ENCODE results near the gene RHOG.
A peak's percentile ranks its signal among the peaks of the same experiment; 100 is the strongest.

Gene RHOG

DNA sequence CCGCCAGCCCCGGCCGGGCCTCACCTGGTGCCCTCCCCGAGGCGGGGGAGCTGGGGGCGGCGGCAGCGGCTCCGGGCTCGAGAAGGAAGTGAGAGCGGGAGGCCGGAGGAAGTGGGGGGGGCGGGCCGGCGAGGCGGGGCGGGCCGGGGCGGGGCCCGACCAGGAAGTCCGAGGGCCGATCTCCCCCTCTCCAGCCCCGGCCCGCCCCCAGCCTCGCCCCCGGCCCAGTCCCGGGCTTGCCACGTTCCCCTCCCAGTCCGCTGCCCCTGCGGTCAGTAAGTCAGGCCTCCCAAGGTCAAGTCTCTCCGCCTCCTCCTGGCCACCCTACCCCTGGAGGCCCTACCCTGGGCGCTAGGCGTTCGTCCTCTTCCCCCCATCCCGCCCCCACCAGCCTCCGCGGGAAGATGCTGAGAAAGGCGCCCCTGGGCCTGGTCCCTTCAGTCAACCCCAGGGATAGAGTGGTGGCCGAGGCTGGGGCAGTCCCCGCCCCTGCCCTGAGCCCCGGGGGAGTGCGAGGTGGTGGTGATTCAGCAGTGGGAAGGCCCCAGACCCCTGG lies at the start of gene RHOG:
TSS of gene RHOG (minus strand) at position 90 of the 556 bp plus-strand sequence. CDS start 12,821 bp downstream, outside the sequence.
- DNase-seq: peak; percentile 97

- DNase-seq: no peak
Observed at GRCh38 chr11:3890014-3890413, 49.3 kb upstream of the RHOG start.

GRCh38 chr11:3888876-3889275 lies 48.1 kb upstream of the RHOG start:
- DNase-seq: no peak

GRCh38 chr11:3886985-3887384 lies 46.2 kb upstream of the RHOG start:
- no peak for DNase-seq

GRCh38 chr11:3885855-3886254 lies 45.1 kb upstream of the RHOG start:
- no peak for DNase-seq

DNA sequence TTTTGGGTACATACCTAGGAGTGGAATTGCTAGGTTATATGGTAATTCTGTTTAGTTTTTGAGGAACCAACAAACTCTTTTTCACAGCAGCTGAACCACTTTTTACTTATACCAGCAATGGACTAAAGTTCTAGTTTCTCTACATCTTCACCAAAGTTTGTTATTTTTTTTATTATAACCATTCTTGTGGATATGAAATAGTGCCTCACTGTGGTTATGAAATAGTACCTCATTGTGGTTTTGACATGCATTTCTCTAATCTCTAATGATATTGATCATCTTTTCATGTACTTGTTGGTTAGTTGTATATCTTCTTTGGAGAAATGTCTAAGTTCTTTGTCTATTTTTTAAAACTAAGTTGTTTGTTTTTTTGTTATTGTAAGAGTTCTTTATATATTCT lies 41.9 kb upstream of the RHOG start:
- DNase-seq: peak; percentile 60

- DNase-seq: no peak
Observed at GRCh38 chr11:3880724-3881123, 40.0 kb upstream of the RHOG start.

DNA sequence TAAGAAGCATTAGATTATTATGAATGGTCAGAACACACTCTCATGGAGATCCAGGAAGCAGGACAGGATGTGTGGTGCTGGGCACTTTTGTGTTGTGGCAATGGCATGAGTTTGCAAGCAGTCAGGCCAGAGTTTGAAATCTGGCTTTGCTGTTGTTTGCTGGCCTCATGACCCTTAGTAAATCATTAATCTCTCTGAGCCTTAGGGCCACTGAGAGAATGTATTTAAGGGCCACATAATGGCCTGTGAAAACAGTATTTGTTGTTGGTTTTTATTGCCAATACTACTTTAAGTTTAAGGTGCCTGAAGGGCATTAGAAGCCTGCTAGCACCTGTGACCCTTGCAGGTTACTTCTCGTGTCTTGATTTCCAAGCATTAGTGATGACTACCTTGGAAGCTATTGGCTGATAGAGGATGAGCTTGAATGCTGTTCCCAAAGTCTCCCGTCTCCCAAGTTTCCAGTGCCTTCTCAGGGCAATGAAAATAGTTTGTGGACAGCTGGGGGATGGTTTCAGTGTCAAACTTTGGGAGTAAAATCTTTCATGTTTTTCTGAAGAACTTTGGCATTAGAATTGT lies 39.3 kb upstream of the RHOG start:
- no peak for DNase-seq

DNA sequence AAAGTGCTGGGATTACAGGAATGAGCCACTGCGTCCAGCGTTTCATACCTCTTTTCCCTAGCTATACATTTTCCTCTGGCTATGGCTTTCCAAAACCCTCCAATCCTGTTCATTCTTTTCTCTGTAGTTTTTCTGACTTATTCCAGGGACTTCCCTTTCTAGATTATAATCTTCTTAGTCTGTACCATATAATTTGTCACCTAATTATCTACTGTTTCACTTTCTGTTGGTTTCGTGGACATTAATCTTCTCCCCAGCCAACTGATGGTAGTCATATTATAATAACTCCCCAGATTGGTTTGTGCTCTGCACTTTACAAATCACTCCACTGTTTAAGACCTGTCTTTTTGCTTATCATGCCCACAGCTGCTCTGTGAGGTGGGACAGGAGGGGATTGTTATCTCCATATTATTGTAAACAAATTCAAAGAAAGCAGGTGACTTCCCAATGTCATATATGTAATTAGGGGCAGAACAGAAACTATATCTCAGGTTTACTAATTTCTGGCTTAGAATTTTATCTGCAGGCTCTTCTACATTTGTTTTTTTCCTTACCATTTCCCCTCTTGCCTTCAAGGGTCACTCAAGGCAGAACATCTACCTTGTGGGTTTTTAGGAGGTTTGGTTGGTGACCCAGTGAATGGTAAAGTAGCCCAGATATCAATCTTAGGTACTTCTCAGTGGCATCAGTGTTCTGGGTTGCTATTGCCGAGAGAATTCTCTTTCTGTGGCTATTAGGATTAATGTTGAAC lies 38.6 kb upstream of the RHOG start:
- peak; percentile 60 for DNase-seq

DNA sequence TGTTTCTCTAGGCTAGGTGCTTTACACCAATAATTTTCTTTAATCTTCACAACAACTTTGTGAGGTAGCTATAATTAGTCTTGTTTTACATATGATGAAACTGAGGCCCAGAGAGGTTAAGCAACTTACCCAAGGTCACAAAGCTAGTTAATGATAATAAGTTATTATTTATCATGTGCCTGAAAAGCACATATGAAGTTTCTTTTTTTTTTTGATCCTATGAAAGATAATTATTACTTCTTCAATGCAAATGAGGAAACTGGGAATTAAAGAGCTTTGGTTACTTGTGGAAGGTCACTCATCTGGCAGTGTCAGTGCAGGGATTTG lies 37.5 kb upstream of the RHOG start:
- no peak for DNase-seq

DNA sequence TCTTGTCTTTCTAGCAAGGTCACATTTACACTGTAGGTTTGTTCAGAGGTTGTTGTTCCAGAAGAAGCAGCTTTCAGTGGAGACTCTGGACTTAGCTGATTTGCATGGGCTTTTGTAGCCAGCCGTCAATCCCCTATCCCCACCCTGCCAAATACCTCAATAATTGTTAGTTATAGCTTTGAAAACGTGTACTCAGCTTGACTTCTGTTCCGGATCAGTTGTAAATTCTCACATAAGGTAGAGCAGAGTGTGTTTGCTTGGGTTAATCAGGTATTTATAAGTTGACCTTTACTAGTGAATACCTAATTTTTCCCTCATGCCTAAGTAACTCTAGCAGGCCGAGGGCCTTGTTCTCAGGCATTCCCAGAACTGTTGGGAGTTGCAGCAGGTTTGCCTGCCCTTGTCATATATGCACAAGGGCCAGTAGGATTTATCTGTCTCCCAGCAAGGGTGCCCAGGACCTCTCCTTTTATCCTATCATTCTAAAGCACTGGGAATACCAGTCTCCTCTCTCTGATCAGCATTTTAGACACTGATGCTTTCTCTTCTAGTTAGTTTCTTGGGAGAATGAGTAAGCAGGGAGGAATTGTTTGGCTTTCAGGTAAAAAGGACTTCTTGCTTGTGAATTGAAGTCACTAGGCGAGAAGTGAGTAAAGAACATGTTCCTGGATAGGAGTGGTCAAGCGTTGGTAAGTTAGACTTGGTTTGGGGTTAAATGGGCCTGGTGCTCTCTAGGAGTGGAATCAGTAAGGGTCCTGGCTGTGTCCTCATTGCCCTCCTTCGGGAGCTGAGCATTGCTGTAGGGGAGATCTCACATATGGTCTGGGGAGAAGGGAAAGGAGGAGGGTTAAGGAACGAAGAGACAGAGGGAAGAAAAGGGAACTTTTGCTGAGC lies 36.9 kb upstream of the RHOG start:
- no peak for DNase-seq

GRCh38 chr11:3876613-3877012 lies 35.9 kb upstream of the RHOG start:
- DNase-seq: no peak

- no peak for DNase-seq
Observed at GRCh38 chr11:3873712-3874349, 33.1 kb upstream of the RHOG start.

DNA sequence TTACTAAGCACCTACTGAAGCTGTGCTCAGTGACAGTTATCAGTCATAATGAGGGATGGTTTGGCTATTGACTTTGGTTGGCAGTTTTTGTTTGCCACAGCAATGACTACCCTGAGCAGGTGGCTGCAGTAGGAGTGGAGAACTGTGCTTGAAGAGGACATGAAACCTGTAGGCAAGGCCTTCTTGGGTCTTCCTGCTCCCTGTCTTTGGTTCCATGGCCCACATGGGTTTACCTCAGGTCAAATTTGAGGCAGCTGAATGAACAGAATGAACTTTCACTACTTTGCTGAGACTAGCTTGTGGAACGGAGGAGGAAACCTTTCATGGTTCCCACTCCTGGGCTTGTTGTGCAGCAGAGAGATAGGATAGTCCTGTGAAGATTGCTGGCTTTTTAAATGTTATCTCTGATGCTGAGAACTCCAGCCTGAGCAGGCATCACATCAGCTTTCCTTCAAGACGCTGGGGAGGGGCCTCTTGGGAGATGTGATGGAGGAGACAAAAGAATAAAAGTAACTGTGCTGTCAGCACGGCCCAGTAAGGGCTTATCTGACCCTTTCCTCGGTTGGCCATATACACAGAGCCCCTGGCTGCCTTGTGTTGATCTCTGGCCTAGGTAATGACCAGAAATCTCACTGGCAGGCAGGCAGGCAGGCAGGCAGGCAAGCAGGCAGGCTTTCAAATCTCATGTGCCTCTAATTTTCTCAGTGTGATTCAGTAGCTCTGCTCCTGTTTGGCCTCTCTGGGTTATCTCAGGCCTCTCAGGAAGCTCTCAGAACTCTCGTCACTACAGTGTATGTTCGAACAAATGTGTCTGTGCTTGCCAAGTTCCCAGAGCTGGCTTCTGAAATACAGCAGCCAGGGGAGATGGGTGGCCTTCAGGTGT lies 26.7 kb upstream of the RHOG start:
- DNase-seq: peak; percentile 88

DNA sequence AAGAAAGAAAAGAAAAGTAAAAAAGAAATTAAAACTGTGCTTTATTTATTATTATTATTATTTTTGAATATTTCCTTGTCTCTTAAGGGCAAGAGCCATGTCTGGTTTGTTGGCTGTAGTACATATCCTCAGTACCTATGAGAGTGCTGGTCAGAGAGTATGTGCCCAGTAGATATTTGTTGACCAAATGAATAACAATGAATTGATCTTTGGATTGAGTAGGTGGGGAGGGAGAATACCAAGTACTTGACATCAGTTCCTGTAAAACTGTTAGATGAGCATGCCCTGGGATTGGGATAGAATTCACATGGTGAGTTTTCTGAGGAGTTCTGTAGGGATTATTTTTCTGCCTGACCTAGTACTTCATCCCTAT lies 26.1 kb upstream of the RHOG start:
- no peak for DNase-seq

DNA sequence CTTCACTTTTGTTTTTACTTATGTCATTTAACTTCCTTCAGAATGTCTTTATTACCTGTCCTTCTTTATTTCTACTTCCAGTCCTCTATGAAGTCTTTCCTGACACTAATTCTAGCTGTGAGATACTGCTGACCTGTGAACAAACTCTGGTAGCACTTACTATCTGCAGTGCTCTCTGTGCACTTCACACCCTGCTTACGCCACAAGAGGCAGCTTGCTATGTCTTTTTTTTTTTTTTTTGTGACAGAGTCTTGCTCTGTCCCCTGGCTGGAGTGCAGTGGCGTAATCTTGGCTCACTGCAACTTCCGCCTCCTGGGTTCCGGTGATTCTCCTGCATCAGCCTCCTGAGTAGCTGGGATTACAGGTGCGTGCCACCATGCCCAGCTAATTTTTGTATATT lies 25.4 kb upstream of the RHOG start:
- DNase-seq: peak; percentile 79

DNA sequence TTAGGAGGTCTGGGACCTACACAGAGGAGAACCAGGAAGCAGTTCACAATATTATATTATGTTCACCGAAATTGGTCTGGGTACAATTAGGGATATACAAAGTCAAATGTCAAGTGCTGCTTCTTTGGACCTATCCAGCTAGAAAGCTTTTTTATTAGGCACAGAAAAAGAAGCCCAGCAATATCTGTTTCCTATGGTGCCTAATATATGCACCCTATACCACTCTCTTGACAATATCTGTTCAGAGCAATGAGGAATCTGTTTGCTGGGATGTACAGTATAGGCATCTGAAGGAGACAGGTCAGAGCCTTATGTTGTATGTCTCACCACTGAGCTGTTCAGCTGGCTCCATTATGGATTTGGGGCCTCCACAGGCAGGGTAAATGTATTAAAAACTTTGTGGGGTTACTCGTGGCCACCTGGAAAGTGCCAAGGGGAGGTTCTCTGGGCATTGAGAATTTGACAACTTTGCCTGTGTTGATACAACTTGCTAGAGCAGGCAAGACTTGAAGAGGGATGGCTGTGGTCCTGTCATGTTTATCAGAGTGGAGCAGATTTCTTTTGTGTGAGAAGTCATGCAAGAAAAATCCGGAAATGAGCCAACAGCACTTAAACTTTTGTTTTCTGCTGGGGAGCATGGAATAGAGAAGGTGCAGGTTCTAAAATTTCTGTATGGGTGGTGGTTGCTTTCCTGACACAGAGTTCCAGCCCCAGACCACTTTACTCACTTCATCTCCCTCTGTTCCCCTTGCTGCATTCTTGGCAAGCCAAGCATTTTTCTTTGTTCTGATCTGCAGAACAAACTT lies 24.8 kb upstream of the RHOG start:
- DNase-seq: peak; percentile 89

- no peak for DNase-seq
Observed at GRCh38 chr11:3861683-3862082, 20.9 kb upstream of the RHOG start.

GRCh38 chr11:3860898-3861393 lies 20.2 kb upstream of the RHOG start:
- peak; percentile 53 for DNase-seq

DNA sequence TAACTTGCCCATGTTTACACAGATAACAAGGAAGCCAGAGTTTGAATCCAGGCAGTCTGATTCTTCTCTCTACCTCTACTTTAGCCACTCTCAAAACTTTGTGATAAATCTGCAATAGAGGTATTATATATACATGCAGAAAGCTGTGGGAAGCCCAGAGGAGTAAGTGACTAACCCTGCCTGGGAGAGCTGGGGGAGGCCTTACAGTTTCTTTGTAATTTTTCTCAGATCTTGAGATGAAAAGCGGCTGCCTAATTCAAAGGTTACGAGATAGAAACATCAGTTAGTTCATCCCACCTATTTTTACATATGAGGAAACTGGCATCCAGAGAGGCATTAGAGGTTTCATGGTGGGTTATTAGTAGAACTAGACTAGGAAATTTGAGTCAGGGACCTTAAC lies 19.6 kb upstream of the RHOG start:
- no peak for DNase-seq

DNA sequence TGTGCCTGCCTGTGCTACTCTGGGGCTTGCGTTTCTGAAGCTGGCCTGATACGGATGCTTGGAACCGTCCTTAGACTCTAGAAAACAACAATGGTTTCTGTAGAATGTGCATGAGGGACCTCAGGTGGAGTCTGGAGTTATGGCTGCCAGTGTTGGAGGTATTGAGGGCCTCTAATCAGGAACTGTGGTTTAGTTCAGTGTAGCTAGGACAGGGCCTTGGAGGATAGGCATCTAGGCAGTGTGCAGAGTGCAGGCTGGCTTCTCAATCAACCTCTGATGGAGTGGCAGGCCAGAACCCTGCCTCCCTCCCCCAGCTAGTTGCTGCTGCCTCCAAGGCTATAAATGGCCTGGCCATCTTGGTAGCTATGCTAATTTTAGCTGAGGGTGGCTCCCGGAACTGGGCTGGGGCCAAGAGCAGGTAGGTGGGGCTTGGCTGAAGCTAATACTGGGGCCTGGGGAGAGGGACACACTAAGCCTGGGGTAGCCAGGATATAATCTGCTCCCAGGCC lies 18.7 kb upstream of the RHOG start:
- peak; percentile 79 for DNase-seq
